8988T (cell line): ENCODE measurements around the gene MTMR4.
"Not testable (repeated sequence)": the region's sequence is repeated elsewhere in the genome, so short reads cannot be mapped to it uniquely, and the experiment has no call there.

Experiments
- DNase-seq: peaks from one replicate; pipeline ENCODE4 v3.0.0; 2011

The MTMR4 gene

DNA sequence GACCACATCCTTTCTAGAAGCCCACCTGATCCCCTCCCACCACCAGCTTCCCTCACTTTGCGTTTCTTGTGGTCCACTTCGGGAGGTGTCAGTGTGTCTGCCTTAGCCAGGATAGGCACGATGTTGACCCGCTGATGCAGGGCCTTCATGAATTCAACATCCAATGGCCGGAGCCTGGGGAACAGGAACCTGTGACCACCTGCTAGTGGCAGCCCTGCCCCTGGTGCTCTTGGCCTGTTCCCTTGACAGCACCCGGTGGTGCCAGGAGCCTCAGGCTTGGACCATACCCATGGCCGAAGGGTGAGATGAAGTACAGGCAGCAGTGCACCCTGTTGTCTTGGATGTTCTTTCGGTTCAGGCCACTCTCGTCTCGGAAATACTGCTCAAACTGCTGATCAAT, 7.2 kb upstream of the MTMR4 start:
- no peak for DNase-seq

DNA sequence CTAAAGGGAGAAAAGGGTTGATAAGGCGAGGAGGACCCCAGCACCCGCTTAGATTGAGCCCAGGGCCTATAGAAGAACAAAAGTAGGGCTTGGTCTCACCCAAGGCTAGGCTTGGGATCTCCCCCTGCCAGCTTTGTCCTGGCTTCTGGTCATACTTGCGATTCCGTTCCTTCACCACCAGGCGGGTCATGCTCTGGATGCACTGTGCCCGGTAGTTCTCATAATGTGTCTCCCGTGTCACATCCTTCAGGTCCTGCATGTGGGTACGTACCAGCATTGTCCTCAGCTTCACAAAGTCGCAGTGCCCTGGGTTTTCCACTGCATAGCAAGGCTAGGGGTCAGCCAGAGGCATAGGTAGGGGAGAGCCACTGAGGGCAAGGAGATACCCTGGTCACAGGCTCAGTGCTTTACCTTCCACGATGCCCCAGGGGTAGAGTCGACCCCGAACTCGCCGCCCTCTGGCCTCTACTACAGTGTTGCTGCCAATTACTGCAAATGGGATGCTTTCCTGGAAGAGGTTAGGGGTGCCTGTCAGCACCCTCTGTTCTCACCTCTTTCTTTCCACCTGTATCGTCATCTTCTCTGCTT, 6.5 kb upstream of the MTMR4 start:
- DNase-seq: no peak

DNA sequence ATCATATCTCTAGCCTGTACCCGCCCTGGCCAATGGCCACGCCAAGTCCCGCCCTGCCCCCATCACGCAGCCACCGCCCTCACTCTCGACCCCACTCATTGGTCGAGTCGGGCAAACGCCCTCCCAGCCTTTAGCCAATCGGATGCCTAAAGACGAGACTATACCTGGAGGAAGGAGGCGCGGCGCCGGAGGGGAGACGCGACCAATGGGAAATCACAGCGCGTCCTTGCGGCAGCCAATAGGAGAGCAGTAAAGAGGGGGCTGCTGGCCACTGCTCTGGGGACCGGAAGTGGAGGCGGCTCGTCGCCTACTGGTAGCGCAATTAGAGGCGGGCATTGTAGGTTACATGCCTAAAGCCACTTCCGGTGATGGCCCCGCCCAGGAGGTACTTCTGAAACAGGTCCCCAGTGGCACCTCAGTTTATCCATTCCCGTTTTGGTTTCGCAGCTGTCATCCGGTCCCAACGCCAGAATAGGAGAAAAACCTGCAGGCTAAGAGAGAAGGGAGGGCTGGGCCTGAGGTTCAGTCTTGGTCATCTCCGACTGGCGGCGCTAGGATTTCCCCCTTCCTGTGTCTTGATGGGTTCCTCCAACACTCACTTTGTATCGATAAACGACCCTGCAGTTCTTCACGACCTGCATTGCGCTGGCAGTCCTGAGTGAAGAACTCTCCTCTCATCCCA, 3.6 kb upstream of the MTMR4 start:
- DNase-seq: peak; percentile 77

DNA sequence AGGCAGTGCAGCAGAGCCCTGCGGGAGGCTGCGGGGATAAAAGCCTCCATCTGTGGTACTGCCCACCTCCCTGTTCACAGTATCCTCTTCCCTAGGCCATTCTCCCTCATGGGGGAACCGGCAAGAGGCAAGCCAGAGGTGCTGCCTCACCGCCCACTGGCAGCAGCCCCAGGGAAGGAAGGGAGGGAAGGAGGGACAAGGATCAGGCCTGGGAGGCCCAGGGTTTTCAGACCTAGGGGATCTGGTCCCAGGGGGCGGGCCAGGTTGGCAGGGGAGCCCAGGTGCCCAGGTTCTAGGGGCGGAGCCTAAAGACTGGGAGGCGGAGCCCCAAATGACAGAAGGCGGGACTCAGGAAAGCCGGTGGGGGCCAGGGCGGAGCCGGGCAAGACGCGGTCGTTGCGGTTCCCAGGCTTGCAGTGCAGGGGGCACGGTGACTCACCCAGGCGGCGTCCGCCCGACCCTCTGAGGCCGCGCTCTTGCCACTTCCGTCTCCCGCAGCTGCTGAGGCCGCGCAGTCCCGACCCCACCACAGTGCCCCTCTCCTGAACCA, 3.0 kb upstream of the MTMR4 start:
- no peak for DNase-seq

DNA sequence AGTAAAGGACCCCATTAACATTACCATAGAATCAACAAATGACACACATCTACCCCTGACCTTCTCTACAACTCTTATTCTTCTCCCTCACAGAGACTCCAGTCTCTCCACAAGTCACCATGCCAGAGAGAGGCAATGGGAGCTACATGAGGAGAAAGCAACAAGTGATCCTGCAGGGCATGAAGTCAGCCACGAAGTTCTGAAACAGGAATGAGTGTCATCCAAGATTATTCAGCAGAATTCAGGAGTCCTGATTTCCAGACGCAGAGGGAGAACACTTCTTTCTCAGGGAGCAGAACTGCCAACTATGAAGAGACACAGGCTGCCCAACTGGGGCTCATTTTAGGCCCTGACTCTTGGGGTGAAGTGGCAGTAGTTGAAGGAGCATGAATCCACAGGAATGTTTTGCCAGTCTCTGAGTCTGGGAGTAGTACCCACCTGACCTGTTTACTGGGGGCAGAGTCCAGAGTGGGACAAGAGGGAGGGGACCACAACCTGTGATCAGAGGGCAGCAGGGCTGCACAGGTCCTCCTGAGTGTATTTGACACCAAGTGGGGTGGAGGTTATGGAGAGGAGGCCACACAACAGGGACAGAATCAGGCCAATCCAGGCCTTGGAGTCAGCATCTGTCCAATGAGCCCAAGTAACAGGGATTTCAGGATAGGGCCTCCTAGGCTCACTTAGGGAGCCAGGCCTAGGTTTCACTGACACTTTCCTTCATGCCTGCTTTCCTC, 2.4 kb upstream of the MTMR4 start:
- DNase-seq: no peak

DNA sequence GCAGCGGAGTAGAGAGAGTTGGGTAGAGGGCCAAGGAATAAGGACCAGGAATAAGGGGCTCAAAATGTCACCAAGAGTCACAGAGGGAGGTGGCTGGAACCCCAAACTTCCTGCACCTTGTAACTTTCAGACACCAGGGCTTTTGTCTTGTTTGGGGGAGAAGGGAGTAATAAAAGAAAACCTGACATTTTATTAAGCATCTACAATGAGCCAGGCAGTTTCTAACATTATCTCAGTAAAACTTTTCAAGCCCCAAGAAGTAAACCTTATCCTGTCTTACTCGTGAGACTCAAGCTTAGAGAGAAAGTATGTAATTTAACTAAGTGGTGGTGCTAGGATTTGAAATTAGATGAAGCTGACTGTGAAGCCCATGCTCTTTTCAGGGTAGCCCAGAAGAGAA, 848 bp upstream of the MTMR4 start:
- no peak for DNase-seq

DNA sequence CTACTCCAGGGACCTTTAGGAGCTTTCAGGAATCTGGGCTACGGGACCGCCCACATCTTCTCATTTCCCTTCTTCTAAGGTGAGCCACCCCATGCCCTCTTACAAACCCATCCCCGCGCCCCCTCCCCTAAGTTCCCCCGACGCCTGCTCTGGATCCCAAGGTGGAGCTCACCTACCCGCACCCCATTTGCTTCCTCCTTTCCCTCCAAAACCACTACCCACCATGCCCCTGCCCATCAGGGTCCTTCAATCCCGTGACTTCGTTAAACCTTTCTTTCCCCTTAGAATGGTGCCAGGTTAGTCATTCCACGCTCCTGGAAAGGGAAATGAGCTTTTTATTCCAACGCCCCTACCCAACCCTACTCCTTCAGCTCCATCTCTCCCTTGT, 326 bp upstream of the MTMR4 start:
- no peak for DNase-seq

DNA sequence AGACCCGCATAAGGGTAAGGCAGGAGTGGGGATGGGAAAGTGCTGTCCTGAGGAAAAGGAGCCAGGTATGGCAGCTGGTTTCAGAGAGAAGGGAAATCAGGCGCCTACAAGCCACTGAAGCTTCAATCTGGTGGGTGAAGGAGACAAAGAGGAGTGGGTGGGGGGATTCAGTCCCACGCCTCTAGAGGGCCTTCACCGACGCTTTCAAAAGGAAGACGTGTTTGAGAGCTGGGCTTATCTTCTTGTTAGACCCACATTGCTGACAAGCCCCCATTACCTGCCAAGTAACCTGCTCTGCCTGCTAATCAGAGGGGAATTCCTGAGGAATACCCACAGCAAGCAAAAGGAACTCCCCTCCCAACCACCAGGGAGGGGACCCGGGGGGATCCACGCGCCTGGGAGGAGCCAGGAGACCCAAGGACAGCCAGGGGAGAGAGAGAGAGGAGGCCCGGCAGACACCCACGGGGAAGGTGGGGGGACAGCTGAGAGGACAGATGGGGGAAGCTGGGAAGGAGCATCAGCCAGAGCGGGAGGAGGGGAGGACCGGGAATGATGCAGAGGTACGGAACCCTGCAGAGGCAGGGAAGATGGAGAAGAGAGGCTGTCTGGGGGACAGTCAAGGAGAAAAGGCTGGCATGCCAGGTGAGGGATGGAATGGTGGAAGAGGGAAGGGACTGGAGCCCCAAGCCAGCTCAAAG, 1.0 kb downstream of the MTMR4 start:
- DNase-seq: no peak

DNA sequence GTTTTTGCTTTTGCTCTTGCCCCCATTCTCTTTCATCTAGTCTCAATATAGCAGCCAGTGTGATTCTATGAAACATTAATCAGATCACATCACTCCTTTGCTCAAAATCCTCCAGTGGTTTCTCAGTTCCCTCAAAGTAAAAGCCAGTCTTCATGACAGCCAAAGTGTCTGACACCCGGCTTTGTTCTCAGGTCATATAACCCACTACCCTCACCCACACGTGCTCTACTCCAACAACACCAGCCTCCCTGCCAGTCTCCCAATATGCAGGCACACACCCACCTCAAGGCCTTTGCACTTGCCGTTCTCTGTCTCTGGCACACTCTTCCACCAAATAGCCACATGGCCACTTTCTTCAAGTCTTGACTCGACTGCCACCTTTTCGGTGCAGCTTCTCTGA, 4.4 kb downstream of the MTMR4 start:
- DNase-seq: no peak

DNA sequence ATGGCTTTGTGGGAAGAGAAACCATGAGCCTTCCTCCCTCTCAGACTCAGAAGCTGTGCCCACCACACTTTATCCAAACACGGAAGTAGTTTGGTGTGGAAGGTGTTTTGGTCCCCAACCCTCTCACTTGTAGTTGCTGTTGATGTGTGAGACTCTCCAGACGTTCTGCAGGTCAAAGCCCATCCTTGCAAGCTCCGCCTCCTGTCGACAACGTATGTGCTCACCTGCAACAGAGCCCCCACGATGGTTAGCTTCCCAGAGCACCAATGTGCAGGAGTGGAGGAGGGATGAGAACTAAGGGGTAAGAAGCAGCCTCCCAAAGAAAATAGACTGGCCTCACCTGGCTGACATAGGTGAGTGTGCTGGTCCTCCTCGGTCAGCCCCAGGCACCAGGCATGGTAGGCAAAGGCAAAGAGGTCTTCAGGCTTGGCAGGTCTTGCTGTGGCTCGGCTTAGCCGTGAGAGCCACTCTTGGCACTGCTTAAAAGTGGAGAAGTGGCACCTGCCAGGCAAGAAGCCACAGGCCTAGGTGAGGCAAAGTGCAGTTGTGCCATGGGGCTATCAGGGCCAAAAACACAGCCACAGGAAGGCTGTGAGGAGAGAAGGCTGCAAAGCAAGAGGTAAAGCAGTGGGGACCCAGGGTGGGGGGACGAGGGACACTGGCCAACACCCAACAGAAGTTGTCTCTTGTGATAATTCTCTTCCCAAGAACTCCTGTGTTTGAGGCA, 5.9 kb downstream of the MTMR4 start:
- DNase-seq: no peak

DNA sequence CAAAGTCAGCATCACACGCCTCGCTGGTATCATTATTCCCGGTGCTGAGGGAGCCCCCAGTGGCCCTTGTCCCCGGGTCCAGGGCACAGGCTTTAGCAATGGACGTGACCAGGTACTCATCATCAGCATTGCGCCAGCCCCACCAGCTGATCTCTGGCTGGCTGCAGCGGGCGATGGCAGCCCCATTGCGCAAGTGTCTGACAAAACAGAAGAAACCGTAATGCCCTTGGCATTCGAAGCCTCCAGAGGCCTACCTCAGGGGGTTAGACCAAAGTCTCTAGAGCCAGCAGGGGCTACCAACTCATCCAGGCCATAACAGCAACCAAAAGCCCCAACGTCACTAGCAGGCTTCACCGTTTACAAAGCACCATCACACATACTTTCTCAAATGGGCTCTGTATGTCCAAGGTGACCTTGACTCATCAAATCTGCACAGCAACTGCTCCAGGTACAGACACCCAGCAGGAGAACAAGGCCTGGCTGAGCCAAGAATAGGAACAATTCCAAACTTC, 7.3 kb downstream of the MTMR4 start:
- peak; percentile 42 for DNase-seq

DNA sequence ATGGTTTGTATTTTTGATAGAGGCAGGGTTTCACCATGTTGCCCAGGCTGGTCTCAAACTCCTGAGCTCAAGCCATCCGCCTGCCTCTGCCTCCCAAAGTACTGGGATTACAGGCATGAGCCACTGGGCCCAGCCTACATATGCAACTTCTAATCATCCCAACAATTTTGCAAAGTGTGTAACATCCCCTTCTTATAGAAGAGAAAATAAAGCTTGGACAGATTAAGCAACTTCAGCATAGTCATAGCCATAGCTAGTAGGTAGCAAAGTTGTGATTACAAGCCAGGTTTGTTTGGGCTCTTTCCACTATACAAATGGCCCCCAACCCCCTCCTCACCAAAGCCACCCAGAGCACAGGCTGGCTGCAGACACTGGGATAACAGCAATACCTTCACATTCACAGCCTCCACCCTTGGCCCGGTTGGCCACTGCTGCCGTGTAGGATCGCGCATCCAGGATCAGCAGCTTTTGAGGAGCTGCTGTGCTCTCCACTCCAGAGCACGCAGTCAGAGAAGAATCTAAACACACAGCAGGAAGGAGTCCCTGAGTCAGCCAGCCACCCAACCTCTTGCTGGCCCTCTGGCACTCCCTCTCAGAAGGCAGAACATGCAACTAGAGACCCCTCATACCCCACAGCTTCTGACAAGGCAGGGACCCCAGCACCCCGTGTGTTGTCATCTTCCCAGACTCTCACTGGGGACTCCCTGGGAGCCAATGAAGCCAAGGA, 7.9 kb downstream of the MTMR4 start:
- no peak for DNase-seq

DNA sequence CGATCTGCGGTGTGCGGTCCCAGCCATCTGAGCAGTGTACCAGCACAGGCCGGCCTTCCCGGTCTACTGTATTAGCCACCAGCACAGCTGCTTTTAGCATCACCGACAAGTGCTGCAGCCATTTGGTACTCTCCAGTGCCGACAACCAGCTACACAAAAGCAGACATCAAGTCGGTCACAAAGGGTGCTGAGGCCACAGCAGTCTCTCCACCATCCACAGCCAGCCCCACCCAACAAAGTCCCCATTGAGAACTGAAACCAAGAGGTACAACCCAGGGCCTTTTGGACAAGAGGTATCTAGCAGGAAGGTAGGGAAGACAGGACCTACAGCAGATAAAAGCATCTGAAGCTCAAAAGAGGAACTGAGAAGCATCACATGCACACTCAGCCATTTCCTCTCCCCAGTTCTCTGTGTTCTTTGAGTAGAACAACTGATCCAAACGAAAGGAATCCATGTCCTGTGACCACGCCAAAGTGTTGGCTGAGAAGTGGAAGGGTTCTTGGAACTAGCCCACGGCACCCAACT, 9.5 kb downstream of the MTMR4 start:
- DNase-seq: no peak

DNA sequence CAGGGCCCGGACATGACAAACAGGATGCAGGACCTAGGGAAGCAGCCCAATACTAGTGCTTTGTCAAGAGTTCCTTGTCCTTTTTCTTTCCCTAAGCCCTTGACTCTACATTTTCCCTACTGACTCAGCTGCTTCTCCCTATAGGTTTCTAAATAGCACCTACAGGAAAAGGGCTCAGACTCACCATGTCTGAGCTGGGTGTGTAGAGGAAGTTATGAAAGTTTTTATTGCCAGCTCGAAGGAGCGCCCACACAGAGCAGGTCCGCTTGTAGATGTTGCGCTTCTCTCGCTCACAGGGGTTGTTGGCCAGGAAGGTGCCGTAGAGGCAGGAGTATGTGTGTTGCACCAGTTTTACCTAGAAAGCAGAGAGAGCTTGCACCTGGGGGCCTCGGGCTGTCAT, 10.6 kb downstream of the MTMR4 start:
- no peak for DNase-seq

DNA sequence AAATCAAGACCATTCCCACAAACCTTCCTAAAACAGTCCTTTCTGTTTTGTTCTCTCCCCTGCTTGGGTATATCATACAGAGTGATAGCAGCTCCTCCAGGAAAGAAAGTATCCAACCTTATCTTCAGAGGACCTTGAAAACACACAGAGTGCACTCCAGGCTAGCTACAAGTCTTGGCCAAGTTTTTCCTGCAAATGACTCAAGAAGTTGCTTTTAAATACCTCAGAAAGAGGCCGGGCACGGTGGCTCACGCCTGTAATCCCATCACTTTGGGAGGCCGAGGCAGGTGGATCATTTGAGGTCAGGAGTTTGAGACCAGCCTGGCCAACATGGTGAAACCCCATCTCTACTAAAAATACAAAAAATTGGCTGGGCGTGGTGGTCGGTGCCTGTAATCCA, 11.3 kb downstream of the MTMR4 start:
- not testable (repeated sequence) for DNase-seq

DNA sequence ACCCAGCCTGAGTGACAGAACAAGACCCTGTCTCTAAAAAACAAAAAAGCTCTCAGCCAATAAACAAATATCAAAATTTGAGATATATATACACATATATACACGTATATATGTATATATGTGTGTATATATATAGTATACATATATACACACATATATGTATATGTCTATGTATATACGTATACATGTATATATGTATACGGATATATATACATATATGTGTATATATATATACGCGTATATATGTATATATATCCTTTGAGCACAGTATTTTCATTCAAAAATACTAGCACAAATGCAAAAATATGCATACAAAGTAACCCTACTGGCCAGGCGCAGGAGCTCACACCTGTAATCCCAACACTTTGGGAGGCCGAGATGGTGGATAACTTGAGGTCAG, 13.0 kb downstream of the MTMR4 start:
- DNase-seq: no peak

DNA sequence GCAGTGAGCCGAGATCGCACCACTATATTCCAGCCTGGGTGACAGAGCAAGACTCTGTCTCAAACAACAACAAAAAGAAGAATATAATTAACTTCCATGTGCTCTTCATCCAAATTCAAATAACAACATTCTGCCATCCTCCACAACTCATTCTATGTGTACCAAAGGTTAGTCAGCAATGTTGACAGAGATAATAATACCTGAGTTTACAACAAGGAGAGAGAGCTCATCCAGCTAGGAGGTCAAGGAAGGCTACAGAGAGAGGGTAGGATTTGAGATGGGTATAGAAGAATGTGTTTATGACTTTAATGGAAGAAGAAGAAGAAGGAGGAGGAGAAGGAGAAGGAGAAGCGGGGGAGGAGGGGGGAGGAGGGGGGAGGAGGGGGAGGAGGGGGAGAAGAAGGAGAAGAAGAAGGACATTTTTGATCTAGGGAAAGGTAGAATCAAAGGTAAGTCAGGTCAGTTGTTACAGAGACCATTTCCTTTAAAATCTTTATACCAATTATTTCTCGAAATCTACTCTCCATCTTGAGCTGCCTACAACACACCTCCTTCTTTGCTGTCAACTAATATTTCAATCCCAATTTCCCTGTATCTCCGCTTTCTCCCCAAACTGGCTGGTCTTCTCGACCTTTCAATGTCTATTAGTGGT, 16.1 kb downstream of the MTMR4 start:
- no peak for DNase-seq

DNA sequence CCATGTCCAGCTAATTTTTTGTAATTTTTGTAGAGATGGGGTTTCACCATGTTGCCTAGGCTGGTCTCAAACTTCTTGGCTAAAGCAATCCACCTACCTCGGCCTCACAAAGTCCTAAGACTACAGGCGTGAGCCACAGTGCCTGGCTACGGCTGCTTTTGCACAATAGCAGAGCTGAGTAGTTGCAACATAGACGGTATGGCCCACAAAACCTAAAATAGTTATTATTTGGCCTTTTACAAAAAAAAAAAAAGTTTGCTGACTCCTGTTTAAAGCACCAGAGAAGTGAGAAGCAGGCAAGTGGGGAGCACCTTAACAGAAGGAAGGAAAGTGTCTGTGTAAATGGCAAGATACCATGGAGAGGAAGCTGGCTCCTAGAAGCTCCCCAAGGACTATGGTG, 20.9 kb downstream of the MTMR4 start:
- no peak for DNase-seq

DNA sequence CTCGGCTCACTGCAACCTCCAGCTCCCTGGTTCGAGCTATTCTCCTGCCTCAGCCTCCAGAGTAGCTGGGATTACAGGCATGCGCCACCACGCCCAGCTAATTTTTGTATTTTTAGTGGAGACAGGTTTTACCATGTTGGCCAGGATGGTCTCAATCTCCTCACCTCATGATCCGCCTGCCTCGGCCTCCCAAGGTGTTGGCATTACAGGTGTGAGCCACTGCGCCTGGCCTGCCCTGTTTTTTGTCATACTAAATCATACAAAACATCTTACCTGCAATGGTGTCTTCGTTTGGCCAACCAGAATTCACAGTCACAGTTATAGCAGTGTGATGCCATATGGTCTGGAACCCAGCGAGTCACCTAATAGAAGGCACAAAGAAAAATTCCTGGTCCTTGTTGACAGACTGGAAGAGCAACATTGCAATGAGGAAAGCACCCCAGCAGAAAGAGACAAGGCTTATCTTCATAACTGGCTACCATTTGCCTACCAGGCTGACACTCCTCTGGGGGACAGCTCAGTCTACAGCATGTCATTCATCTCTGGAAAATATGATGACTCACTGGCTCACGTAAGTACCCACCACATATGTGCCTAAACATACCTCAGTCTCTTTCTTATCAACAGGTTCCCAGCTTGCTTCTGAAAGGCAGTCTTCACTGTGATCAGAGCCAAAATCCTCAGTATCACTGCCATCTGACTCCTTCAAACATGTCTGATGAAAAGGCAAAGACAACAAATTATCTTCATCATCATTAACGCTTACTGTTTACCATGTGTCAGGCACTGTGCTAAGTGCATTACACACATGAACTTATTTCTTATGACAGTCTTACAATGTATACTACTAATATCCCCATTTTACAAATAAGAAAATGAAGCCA, 22.0 kb downstream of the MTMR4 start:
- no peak for DNase-seq

DNA sequence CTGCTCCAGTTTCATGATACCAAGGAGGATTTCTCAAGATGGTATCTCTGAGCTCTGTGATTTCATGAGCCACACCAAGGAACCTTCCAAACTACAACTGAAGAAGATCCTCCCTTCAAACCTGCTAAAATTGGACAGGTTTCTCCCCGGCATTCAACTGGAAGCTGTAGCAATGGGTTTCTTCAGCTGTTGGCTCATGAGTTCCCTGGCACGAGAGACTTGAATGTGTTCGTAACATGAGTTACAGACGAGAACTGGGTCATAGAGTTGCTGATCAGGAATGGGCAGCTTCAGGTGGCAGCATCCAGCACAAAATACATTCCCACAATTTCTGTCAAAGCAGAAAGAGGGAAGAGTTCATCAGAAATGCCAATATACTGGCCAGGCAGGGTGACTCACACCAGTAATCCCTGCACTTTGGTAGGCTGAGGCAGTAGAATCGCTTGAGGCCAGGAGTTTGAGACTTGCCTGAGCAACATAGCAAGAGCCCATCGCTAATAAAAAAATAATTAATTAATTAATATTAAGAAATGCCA, 22.9 kb downstream of the MTMR4 start:
- no peak for DNase-seq
